Activated CD8-positive, alpha-beta T cell treated with anti-CD3 and anti-CD28 coated beads for 36 hours (primary cell): ENCODE results near the gene VPS13C. TPM values are rescaled to one million over a fixed set of nuclear protein-coding genes. Genes with fewer than 3 reads are reported as not detected.

Source experiments
- ATAC-seq: fragments of 200-7000 bp; cut with Tn5 transposase; one replicate; pipeline ENCODE4 v1.10.0; 2021; ENCODE audit warnings: mild to moderate bottlenecking, moderate library complexity
- CTCF ChIA-PET: fragments of 350-600 bp; sonication (Branson Sonifier 250); formaldehyde crosslinking; loops from one replicate; lab custom pipeline; 2021; ENCODE audit warnings: antibody characterized with exemption; lab: Charles Lee
- POLR2A ChIA-PET: fragments of 350-600 bp; sonication (Branson Sonifier 250); formaldehyde crosslinking; loops from one replicate; lab custom pipeline; 2021; ENCODE audit warnings: antibody characterized with exemption; lab: Charles Lee
- DNase-seq: peaks from one replicate; pipeline ENCODE4 v3.0.0-alpha.2; 2020
- H3K27ac Mint-ChIP-seq: one replicate; pipeline ENCODE4 v1.8.0; 2021; ENCODE audit warnings: mild to moderate bottlenecking, mixed read lengths
- H3K27me3 Mint-ChIP-seq: one replicate; pipeline ENCODE4 v1.8.0; 2021; ENCODE audit warnings: mixed read lengths
- H3K36me3 Mint-ChIP-seq: one replicate; pipeline ENCODE4 v1.8.0; 2021; ENCODE audit warnings: low read depth, mixed read lengths
- H3K4me1 Mint-ChIP-seq: one replicate; pipeline ENCODE4 v1.8.0; 2021; ENCODE audit warnings: low read depth, mixed read lengths
- H3K4me3 Mint-ChIP-seq: one replicate; pipeline ENCODE4 v1.8.0; 2021; ENCODE audit warnings: mild to moderate bottlenecking, moderate library complexity, mixed read lengths
- H3K9me3 Mint-ChIP-seq: one replicate; pipeline ENCODE4 v1.8.0; 2021; ENCODE audit warnings: mixed read lengths
- CTCF ChIP-seq: fragments of 200-600 bp; IDR thresholded peaks from one replicate; pipeline ENCODE4 v1.8.0; 2022; ENCODE audit warnings: antibody characterized with exemption, mild to moderate bottlenecking
- intact Hi-C: fragments of 100-400 bp; cut with micrococcal nuclease; formaldehyde crosslinking; loops from one replicate; pipeline ENCODE4 v1.10.0; 2022
- total RNA-seq, 2 experiments: library from RNA; stranded (reverse); gene quantifications; one replicate each; pipeline ENCODE4 v1.2.3, GENCODE V29; 2021

Gene VPS13C
- total RNA-seq, 2 experiments from 2014 or later: 41.4 to 45.9 TPM

GRCh38 chr15:62068071-62068809 lies 8.0 kb upstream of the VPS13C start:
- H3K27me3 Mint-ChIP-seq: peaks cover 27% of the 10 kb centered on the region
- CTCF ChIA-PET: interaction anchor here (0.9 to 2.4 kb wide), 4 partner anchors 8 to 96 kb away, joined by 3 to 10 read pairs (median 3); partner anchors contain the start of gene VPS13C
- H3K4me3 Mint-ChIP-seq: peak overlapping the region; percentile 65
- H3K9me3 Mint-ChIP-seq: no peaks in the 10 kb centered on the region
- intact Hi-C loops: no loop called here
- no peaks in the 10 kb centered on the region for H3K36me3 Mint-ChIP-seq
- TF ChIP-seq CTCF: no peak
- DNase-seq: peak; percentile 16
- ATAC-seq: peak; percentile 58
- POLR2A ChIA-PET: no interaction called here
- peaks cover 22% of the 10 kb centered on the region for H3K4me1 Mint-ChIP-seq
- peak overlapping the region; percentile 68 for H3K27ac Mint-ChIP-seq

- Mint-ChIP-seq H3K4me3 (peak overlapping the region; percentile 72), H3K27ac (peak overlapping the region; percentile 60), H3K9me3 (no peaks in the 10 kb centered on the region), H3K4me1 (peaks cover 22% of the 10 kb centered on the region), H3K27me3 (peaks cover 25% of the 10 kb centered on the region), H3K36me3 (no peaks in the 10 kb centered on the region)
- DNase-seq (peak; percentile 32), ATAC-seq (peak; percentile 54)
- intact Hi-C loops: no loop called here
- CTCF ChIA-PET: interaction anchor here (0.9 kb wide), 4 partner anchors 20 to 95 kb away, joined by 3 to 4 read pairs (median 4); no protein-coding TSS in a partner anchor
- POLR2A ChIA-PET: no interaction called here
- no peak for TF ChIP-seq CTCF
Measured at GRCh38 chr15:62067448-62068044, 7.3 kb upstream of the VPS13C start.

GRCh38 chr15:62066663-62067447 lies 6.6 kb upstream of the VPS13C start, which contains the start of gene C2CD4A:
C2CD4A (plus strand) TSS chr15:62066977; CDS start chr15:62067614, 637 bp downstream.
- ATAC-seq (peak; percentile 61), DNase-seq (peak; percentile 74)
- CTCF ChIA-PET: interaction anchor here (0.9 kb wide), 4 partner anchors 20 to 95 kb away, joined by 3 to 4 read pairs (median 4); no protein-coding TSS in a partner anchor
- no peaks in the 10 kb centered on the region for H3K9me3 Mint-ChIP-seq
- H3K27me3 Mint-ChIP-seq: peaks cover 23% of the 10 kb centered on the region
- H3K27ac Mint-ChIP-seq: peak within 1 kb of the TSS; percentile 60
- peak within 1 kb of the TSS; percentile 72 for H3K4me3 Mint-ChIP-seq
- H3K36me3 Mint-ChIP-seq: no peaks in the 10 kb centered on the region
- peaks cover 29% of the 10 kb centered on the region for H3K4me1 Mint-ChIP-seq
- no peak for TF ChIP-seq CTCF
- intact Hi-C loops: no loop called here
- POLR2A ChIA-PET: interaction anchor here (0.8 kb wide), 1 partner anchor 94 kb away, joined by 3 read pairs; no protein-coding TSS in a partner anchor

DNA sequence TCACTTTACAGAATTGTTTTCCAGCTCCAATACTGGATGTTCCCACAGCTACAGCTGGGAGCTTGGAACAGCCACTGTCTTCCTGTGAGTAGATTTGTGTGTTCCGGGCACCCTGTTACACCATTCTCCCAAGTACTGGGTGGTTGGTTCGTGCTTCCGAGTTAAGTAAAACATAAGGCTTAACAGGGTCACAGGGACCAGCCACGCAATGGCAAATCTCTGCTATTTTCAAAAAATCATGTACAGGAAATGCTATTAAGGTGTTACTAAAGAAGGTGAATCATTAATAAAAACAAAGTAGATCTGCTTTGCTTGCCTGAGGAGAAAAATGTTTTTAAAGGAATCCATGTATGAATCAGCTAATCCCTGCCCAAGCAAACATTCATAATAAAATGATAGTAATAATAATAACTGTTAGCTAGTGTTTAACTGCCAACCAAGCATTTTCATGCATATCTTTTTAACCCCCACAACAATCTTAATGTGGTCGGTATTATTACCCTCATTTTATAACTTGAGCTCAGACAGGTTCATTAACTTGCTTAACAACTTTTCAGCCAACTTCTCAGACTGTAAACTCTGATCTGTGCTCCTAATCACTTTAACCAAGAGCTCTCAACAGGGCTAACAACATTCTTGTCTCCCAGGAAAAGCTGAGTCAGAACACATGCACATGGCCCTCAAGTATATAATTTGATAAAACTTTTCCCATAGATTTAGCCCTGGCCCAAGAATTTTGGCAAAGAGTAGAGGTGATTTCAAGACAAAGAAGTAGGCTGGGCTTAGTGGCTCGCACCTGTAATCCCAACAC lies 3.8 kb upstream of the VPS13C start:
- Mint-ChIP-seq H3K36me3 (no peaks in the 10 kb centered on the region), H3K4me3 (no peak overlapping the region), H3K27me3 (peaks cover 19% of the 10 kb centered on the region), H3K4me1 (peaks cover 36% of the 10 kb centered on the region), H3K9me3 (no peaks in the 10 kb centered on the region), H3K27ac (no peak overlapping the region)
- DNase-seq (no peak), ATAC-seq (no peak)
- ChIA-PET POLR2A (interaction anchor here (0.8 kb wide), 1 partner anchor 11 kb away, joined by 3 read pairs; no protein-coding TSS in a partner anchor), CTCF (interaction anchor here (1.1 to 1.2 kb wide), 3 partner anchors 9 to 230 kb away, joined by 3 to 4 read pairs (median 4); no protein-coding TSS in a partner anchor)
- intact Hi-C loops: no loop called here
- TF ChIP-seq CTCF: no peak
